Neural crest cell (in vitro differentiated cells): ENCODE data around the gene COL8A2. TPM values are rescaled to one million over a fixed set of nuclear protein-coding genes. Genes with fewer than 3 reads are reported as not detected.

Experiments used
- DNase-seq: peaks from one replicate; pipeline ENCODE4 v3.0.0; 2021; ENCODE audit warnings: low read depth, mixed read lengths, low spot score
- H3K27ac Mint-ChIP-seq: one replicate; pipeline ENCODE4 v1.8.0; 2021; ENCODE audit warnings: mild to moderate bottlenecking, mixed read lengths; ENCODE audit not compliant: unreplicated experiment
- H3K27me3 Mint-ChIP-seq: 2 replicates; pipeline ENCODE4 v1.8.0; 2021; ENCODE audit warnings: low read depth, mild to moderate bottlenecking, mixed read lengths
- H3K36me3 Mint-ChIP-seq: 2 replicates; pipeline ENCODE4 v1.8.0; 2021; ENCODE audit warnings: low read depth, mild to moderate bottlenecking, mixed read lengths
- H3K4me1 Mint-ChIP-seq: 2 replicates; pipeline ENCODE4 v1.8.0; 2021; ENCODE audit warnings: mixed read lengths
- H3K4me3 Mint-ChIP-seq: one replicate; pipeline ENCODE4 v1.8.0; 2021; ENCODE audit warnings: mild to moderate bottlenecking, mixed read lengths
- H3K9me3 Mint-ChIP-seq: 2 replicates; pipeline ENCODE4 v1.8.0; 2021; ENCODE audit warnings: mixed read lengths
- CTCF ChIP-seq: fragments of 200-600 bp; sonication (generic); conservative IDR thresholded peaks from 2 replicates; pipeline ENCODE4 v1.5.0; 2021; ENCODE audit warnings: antibody characterized with exemption, mild to moderate bottlenecking
- total RNA-seq: library from RNA; stranded (reverse); gene quantifications from 2 replicates; pipeline ENCODE4 v1.2.1, GENCODE V29; 2021

Gene COL8A2
- total RNA-seq, 1 donor from 2014 or later, result 0.09 TPM

- no peaks in the 10 kb centered on the region for H3K36me3 Mint-ChIP-seq
- H3K4me3 Mint-ChIP-seq, result peak overlapping the region; percentile 92
- H3K27ac Mint-ChIP-seq, result peak overlapping the region; percentile 19
- DNase-seq, result no peak
- peaks cover 24% of the 10 kb centered on the region for H3K4me1 Mint-ChIP-seq
- no peaks in the 10 kb centered on the region for H3K27me3 Mint-ChIP-seq
- H3K9me3 Mint-ChIP-seq, result no peaks in the 10 kb centered on the region
- no peak for TF ChIP-seq CTCF
These were observed 35.5 kb downstream of the COL8A2 start for GRCh38 chr1:36089393-36090121.

- DNase-seq, result peak; percentile 90
- peak within 1 kb of the TSS; percentile 92 for H3K4me3 Mint-ChIP-seq
- H3K27ac Mint-ChIP-seq, result peak within 1 kb of the TSS; percentile 19
- H3K4me1 Mint-ChIP-seq, result peaks cover 27% of the 10 kb centered on the region
- no peaks in the 10 kb centered on the region for H3K27me3 Mint-ChIP-seq
- TF ChIP-seq CTCF, result peak; percentile 99
- no peaks in the 10 kb centered on the region for H3K36me3 Mint-ChIP-seq
- H3K9me3 Mint-ChIP-seq, result no peaks in the 10 kb centered on the region
These were observed 36.2 kb downstream of the COL8A2 start, which contains the start of gene ADPRS for GRCh38 chr1:36088577-36089392. Gene ADPRS (plus strand): TSS chr1:36088892. CDS start chr1:36088905, 13 bp downstream.

GRCh38 chr1:36088265-36088576 is 36.8 kb downstream of the COL8A2 start:
- Mint-ChIP-seq H3K4me3 (peak overlapping the region; percentile 92), H3K4me1 (peaks cover 27% of the 10 kb centered on the region), H3K36me3 (no peaks in the 10 kb centered on the region), H3K9me3 (no peaks in the 10 kb centered on the region), H3K27ac (no peak overlapping the region), H3K27me3 (no peaks in the 10 kb centered on the region)
- no peak for TF ChIP-seq CTCF
- DNase-seq, result no peak

GRCh38 chr1:36087233-36088123 is 37.5 kb downstream of the COL8A2 start:
- Mint-ChIP-seq H3K36me3 (no peaks in the 10 kb centered on the region), H3K9me3 (no peaks in the 10 kb centered on the region), H3K4me1 (peaks cover 27% of the 10 kb centered on the region), H3K27ac (no peak overlapping the region), H3K27me3 (no peaks in the 10 kb centered on the region), H3K4me3 (peak overlapping the region; percentile 92)
- no peak for TF ChIP-seq CTCF
- no peak for DNase-seq

- Mint-ChIP-seq H3K36me3 (no peaks in the 10 kb centered on the region), H3K4me3 (peak overlapping the region; percentile 76), H3K9me3 (no peaks in the 10 kb centered on the region), H3K4me1 (peaks cover 27% of the 10 kb centered on the region), H3K27me3 (no peaks in the 10 kb centered on the region), H3K27ac (peak overlapping the region; percentile 19)
- DNase-seq, result no peak
- no peak for TF ChIP-seq CTCF
These were observed 38.3 kb downstream of the COL8A2 start for GRCh38 chr1:36086529-36087232.
